Frontal cortex (tissue), 4 donors: ENCODE measurements around the gene UBTF. TPM values are rescaled to one million over a fixed set of nuclear protein-coding genes. Genes with fewer than 3 reads are reported as not detected.

Experiments used
- DNase-seq, 2 donors: peaks; one replicate each; pipeline ENCODE4 v3.0.0; 2012; ENCODE audit warnings: low spot score in 2 of 2
- FAIRE-seq: peaks from 2 replicates; lab custom pipeline; 2012; peaks lifted over from hg19 to GRCh38; lab: Jason Lieb, UNC
- total RNA-seq: library from RNA; depleted of rRNA; stranded (reverse); fragments of >200 nt; gene quantifications from one replicate; pipeline ENCODE4 v1.2.3, GENCODE V29; 2014
- donor health status: control.
- donor health status: control.
- donor health status: control.

The UBTF gene
- total RNA-seq, 1 donor from 2014 or later, result 69.3 TPM

DNA sequence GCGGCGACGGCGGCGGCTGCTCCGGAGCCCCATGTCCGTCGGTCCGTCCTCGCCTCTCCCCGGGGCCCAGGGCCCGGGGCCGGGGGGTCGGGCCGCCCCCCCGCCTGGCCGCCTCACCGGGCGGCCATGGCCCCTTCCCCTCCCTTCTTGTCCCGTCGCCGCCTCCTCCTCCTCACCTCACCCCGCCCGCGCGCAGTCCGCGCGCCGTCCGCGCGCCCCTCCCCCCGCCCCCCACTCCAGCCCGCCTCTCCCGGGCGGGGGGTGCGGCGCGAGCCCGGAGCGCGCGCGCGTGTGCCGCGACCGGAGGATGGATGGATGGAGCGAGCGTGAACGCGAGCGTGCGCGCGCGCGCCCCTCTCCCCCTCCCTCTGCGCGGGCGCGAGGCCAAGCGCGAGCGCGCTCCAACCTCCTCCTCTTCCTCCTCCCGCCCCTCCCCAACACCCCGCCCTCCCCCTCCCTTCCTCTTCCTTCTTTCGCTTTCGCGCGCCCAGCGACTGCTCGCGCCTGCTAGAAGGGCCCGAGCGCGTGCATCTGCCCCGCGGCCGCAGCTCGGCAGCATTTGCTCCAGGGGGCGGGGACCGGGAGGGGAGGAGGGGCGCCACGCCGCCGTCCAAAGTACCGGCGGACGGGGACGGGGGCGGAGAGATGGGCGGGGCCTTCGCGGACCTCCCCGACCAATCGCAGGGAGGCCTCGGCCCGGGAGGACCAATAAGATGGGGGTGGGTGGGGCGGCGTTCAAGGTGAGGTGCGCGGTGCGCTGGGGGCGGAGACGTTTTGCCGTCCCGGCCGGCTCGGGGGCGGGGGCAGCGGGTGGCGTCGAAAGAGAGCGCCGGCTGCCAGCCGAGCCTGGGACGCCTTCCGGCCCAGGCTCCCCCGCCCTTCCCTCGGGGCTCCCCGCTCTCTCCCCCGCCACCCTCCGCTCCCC, 19.7 kb downstream of the UBTF start, which contains the start of gene ATXN7L3:
ATXN7L3 (minus strand) TSS at position 332 of the 925 bp plus-strand sequence. CDS start 1,814 bp downstream, outside the sequence.
- FAIRE-seq (no peak), DNase-seq (peak; percentile 99)

DNA sequence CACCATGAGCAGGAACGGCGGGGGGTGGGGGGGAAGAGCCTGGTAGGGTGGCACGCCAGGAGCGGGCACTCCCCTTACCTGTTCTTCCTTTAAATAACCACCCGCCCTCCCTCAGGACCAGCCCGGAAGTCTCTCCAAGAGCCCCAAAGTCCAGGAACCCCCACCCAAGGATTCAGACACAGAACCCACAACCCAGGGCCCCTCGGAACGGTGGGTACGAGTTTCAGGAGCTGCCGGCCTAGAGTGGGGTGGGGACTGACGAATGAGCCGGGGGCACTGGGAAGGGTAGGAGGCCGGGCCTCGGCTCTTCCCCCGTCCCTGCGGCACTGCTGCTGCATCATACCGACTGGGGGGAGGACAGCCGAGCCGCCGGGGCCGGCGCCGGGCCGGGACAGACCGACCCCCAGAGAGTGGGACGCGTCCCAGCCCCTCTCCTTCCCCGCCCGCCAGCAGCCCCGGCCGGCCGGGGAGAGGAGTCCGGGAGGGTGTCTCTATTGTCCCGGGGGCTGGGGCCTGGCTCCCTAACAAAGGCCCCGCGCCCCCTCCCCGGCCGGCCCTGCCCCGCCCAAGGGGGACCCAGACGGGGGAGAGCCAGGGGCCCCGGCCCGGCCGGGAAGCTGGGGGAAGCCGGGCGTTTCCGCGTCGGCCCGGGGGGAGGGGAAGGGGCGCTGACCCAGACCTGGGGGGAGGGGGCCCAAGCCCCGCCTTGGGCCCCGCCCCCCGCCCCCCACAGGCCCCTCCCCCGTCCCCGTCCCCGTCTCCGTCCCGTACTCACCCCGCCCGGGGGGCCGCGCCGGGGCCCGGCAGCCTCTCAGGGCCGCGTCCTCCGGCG, 20.5 kb downstream of the UBTF start:
- DNase-seq, result peak; percentile 88
- no peak for FAIRE-seq

DNA sequence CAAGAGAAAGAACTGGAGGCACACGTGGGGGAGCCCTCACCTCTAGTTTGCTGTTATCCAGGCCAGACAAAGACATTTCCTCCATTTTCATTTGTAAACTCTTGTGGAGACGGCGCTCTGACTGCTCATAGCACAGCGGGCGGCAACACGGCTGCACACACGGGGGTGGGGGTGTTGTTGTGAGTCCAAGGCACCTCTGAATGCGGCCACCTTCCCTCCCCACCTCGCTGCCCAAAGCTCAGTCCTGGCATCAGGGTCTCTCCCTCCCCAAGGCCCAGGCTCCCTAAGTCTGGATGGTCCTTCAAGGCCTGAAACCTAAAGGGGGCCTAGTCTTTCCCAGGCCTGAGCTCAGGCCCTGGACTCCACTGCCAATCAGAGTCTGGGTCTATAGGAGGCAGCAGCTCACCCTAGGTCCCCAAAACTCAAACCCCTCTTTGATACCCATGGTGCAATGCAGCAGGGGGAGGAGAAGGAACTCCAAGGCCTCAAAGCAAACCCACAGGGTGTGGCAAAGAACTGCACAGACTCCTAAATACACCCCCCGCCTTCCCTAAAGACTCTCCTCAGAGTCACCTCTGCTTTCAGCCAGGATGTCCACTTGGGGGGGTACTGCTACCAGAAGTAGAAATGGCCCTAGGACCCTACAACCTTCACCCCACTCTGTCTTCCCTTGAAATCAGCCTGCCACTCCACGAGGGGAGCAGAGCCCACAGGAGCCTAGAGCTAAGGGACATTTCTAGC, 21.3 kb downstream of the UBTF start:
- FAIRE-seq, result no peak
- DNase-seq, result no peak

DNA sequence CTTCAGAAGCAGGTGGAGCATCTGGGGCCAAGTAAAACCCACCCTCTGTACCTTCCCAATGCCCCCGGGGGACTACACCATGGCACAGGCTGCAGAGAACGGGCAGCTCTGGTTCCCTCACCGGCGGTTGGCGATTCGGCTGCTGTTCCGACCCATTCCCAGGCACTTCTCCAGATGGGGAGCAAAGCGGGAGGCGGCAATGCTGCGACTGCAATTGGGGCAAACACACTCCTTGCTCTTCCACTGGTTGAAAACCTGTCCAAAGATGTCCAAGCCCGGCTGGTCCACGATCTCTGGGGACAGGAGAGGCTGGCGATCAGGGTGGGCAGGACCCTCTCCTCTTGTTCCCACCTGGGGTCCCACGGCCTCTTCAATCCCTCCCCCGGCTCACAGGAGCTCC, 22.4 kb downstream of the UBTF start:
- DNase-seq (no peak), FAIRE-seq (no peak)

DNA sequence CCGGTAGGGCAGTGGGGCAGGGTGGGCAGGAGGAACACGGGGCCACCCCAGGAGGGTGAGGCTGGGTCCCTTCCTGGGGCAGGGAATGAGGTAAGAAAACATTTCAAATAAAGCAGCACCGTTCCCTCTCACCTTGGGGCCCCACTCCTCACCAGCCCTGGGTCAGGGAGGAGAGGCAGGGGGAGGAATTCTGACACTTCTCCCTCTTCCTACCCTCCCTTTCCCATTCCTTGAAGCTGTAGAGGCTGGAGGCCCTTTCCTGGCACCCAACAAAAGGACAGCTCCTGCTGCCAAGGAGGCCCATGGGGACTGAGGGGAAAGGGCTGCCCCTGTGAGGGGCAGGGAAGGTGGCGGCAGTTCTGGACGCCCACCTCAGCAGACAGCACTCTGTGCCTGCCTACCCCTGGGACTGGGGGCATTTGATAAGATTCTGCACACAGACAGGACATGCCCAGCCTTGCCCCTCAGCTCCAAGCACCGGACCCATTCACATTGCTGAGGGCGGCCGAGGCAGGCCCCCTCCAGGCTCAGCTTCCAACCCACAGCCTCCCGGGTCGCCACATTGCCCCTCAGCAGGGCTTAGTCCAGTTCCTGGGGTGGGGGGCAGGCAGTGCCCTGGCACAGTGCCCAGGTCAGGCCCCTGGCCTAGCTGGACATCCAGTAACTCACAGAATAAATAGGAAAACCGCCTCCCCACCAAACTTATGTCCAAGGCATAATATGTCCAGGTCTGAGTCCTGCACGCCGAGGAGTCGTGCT, 26.0 kb downstream of the UBTF start:
- no peak for FAIRE-seq

DNA sequence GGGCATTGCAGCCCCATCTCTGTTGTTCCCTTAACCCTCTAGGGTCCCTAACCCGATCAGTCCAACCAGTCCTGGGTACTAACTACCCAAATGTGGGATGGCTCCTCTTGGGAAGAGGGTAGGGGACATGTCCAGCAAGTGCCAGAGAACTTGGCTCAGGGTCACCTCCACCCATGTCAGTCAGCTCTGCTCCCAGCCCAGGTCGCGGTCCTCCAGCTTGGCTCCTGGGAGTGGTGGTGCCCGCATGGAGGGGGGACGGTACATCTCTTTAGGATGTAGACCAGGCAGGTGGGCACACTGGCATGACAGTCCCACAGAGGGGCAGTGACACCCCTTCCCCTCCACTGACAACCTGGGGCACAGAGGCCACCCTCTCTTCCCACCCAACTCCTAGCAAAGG, 26.7 kb downstream of the UBTF start:
- DNase-seq (no peak), FAIRE-seq (no peak)

More for the DNA sequence above, 26.0 kb downstream of the UBTF start:
- DNase-seq, result no peak

DNA sequence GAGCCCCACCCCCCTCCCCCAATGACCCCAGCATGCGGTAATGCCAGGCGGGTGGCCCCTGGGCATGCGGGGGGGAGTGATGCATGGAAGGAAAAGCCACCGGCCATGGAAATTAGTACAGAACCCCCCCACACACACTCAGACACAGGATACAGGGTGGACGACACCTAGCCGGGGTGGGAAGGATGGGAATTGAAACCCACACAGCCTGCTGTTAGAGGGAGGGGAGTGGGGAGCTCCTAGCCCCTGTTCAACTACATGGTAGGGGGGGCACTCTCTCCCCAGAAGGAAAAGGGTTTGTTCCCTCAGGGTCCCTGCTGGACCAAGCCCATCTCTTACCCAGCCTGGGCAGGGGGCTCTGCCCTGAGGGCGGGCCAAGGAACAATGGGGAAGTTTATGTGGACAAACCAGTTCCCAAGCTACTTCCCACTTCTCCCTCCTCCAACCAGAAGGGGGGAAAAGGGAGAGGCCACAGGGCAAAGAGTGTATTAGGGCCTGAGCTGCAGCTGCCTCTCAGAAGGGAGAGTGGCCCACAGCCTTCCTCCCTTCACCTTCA, 27.5 kb downstream of the UBTF start:
- no peak for DNase-seq
- no peak for FAIRE-seq

DNA sequence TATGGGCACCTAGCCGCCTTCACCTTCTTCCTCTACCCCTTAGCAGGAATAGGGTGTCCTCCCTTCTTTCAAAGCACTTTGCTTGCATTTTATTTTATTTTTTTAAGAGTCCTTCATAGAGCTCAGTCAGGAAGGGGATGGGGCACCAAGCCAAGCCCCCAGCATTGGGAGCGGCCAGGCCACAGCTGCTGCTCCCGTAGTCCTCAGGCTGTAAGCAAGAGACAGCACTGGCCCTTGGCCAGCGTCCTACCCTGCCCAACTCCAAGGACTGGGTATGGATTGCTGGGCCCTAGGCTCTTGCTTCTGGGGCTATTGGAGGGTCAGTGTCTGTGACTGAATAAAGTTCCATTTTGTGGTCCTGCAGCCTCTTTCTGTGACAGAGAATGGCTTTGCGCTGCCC, 28.1 kb downstream of the UBTF start:
- no peak for FAIRE-seq
- no peak for DNase-seq

DNA sequence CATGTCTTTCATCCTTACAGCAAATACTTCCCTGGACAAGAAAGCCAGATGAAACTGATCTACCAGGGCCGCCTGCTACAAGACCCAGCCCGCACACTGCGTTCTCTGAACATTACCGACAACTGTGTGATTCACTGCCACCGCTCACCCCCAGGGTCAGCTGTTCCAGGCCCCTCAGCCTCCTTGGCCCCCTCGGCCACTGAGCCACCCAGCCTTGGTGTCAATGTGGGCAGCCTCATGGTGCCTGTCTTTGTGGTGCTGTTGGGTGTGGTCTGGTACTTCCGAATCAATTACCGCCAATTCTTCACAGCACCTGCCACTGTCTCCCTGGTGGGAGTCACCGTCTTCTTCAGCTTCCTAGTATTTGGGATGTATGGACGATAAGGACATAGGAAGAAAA, 29.0 kb downstream of the UBTF start:
- FAIRE-seq (no peak), DNase-seq (no peak)

DNA sequence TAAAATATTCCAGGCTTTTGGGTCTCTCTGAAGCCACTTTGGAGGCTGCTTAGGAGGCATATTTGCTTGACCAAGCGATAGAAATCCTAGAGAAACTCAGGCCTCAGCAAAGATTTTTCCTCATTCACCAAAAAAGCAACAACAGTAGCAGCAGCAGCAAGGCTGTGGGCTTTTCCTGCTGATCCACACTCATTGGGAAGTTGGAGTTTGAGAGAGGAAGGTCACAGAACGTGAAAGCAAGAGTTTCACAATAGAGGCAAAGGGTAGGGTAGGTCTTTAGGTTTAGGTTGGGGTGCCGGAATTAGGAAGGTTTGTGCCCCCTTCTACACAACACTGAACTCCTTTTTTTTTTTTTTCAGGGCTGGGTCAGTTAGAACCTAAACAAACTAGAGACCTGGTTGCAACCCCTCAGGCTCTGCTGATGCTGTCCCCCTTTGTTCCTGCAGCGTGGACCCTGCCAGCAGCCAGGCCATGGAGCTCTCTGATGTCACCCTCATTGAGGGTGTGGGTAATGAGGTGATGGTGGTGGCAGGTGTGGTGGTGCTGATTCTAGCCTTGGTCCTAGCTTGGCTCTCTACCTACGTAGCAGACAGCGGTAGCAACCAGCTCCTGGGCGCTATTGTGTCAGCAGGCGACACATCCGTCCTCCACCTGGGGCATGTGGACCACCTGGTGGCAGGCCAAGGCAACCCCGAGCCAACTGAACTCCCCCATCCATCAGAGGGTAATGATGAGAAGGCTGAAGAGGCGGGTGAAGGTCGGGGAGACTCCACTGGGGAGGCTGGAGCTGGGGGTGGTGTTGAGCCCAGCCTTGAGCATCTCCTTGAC, 30.7 kb downstream of the UBTF start:
- DNase-seq (no peak), FAIRE-seq (no peak)

DNA sequence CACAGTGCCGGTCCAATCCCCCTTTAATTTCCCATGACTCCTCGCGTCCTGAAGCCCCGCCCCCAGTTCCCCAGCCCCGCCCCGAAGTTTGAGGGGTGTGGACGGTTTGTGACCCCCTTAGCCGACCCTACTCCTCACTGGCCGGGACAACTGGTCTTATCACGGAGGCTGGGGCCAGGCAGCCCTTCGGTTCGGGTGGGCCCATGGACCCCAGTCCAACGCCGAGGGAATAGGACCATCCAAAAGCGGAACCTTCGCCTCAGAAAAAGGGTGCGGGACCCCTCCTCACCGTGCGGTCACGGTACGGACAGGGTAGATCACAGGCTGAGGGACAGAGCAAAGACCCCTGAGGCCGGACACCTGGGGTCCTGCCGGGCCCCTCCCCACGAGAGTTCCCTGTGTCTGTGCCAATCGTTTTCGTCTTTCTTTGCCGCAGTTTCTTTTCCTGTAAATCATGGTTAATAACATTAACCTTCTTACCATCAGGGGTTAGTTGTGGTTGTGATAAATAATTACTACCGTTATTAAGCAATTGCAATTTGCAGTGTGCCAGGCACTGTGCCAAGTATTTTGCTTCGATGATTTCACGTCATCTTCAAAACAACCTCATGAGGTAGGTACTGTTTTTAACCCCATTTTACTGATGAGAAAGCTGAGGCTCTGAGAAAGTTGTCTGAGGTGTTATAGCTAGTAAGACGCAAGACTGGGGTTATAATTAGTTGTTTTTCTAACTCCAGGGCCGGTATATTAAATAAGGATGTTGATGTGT, 32.2 kb downstream of the UBTF start:
- DNase-seq (no peak), FAIRE-seq (no peak)

DNA sequence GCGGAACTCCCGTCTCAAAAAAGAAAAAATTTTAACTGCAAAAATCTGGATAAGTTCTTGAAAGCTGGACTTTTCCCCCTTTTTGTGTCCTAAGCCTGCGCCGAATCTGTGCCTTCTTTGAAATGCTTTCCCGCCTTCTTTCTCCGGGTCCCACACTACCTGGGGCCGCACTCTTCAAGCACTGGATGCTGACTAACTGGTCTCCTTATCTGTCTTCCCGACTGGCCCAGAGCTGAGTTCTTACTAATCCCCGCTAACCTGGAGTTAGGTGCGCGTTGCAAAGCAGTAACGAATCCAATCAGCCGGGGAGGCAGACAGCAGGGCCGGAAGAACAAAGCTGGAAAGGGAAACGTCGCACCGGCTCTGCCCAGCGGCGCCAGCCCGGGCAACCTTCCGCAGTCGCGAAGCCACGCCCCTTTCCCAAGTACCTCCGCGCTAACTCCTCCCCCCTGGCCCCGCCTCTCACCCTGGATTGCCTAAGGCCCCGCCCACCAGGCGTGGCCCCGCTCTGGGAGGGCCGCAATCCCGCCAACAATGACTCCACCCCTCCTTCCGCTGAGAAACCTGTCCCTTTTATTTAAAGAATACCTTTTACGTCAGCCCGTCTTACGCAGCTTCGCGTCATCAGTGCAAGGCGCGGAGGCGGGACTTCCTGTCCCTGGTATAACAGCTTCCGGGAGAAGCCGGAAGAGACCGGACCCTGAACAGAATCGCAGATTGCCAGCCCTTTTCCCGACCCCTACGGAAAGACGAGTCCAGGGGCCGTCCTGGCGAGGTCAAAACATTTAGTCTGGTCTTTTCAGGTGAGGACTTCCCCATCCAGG, 33.0 kb downstream of the UBTF start, which contains the start of gene TMUB2:
TMUB2 (plus strand) TSS at position 666 of the 824 bp plus-strand sequence. CDS start 737 bp downstream, outside the sequence.
- FAIRE-seq (peak; percentile 99), DNase-seq (peak; percentile 100)

DNA sequence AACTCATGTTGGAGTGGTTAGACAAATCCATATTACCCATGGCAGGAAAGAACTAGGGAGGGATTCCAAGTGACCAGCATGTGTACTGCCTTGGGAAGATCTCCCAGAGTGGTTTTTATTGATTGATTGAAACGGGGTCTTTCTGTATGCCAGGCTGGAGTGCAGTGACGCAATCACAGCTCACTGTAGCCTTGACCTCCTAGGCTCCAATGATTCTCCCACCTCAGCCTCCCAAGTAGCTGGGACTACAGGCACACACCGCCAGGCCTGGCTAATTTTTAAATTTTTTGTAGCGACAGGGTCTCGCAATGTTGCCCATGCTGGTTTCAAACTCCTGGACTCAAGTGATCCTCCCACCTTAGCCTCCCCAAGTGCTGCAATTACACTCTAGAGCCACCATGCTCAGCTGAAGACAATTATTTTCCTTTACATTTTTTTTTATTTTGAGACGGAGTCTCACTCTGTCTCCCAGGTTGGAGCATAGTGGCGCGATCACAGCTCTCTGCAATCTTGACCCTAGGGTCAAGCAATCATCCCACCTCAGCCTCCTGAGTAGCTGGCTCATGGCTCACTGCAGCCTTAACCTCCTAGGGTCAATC, 35.2 kb downstream of the UBTF start:
- no peak for FAIRE-seq
- no peak for DNase-seq

DNA sequence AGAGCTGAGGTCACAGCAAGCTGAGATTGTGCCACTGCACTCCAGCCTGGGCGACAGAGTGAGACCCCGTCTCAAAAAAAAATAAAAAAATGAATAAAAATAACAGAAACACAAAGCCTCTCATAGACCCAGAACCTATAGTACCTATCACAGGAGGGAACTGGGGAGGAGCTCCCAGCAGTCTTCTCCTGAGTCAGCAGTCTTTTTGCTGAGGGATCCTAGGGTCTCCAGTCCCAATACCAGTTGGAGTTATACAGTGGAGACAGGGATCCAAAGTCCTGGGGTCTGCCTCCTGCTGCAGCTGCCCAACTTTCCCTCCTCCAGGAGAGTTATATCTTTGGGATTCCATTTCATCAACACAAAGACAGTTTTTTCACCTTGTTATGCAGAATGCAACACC, 36.5 kb downstream of the UBTF start:
- FAIRE-seq (no peak), DNase-seq (no peak)

DNA sequence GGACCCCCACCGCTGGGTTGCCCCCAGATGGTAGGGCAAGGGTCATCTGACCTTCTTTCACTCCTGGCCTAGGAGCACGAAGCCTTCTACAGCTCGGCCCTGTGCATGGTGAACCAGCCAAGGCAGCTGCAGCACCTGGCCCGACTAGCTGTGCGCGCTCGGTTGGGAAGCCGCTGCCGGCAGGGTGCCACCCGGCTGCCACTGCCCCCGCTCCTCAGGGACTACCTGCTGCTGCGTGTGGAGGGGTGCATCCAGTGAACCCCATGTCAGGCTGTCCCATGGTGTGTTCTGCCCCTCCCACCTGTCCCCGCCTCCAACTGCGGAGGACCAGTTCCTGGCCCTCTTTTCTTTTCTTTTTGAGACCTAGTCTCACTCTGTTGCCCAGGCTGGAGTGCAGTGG, 41.3 kb downstream of the UBTF start:
- DNase-seq, result no peak
- FAIRE-seq, result no peak

DNA sequence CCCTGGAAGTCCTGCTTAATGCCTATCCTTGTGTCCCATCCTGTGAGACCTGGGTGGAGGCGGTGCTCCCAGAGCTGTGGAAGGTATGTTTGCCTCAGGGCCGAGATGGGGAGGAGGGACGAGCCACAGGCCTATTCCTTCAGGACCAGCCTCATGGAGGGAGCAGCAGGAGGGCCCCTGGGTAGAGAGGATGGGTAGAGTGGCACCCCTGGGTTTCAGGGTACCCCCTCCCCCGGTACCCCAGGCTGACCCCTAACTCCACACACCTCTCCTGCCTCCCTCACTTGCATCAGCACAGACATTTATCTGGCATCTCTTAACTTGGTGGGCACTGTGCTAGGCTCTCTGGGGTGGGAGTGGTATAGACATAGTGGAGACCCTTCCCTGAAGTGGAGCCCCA, 41.8 kb downstream of the UBTF start:
- FAIRE-seq (no peak), DNase-seq (no peak)
